Panc1 (cell line): Measurements from ENCODE around the gene SLC14A1. TPM values are rescaled to one million over a fixed set of nuclear protein-coding genes. Genes with fewer than 3 reads are reported as not detected.
A peak's percentile ranks its signal among the peaks of the same experiment; 100 is the strongest.

ENCODE experiments used
- ATAC-seq: fragments of 200-7000 bp; cut with Tn5 transposase; 2 replicates; pipeline ENCODE4 v1.9.1; 2020; ENCODE audit warnings: mild to moderate bottlenecking, moderate library complexity
- Bru-seq: library from RNA; stranded (reverse); fragments of 400-500 nt; gene quantifications from one replicate; lab custom pipeline; 2021; lab: Mats Ljungman, UMichigan
- BruChase-seq, 2 experiments: library from RNA; stranded (reverse); fragments of 400-500 nt; gene quantifications; one replicate each; lab custom pipeline; 2021; lab: Mats Ljungman, UMichigan
- BruUV-seq: library from RNA; stranded (reverse); fragments of 400-500 nt; replicated peaks from 2 replicates; lab custom pipeline; 2021; lab: Mats Ljungman, UMichigan
- CTCF ChIA-PET: fragments of 300-600 bp; sonication (Branson Sonifier 250); formaldehyde crosslinking; loops from one replicate; lab custom pipeline; 2022; ENCODE audit warnings: antibody characterized with exemption; lab: Charles Lee
- POLR2A ChIA-PET: fragments of 300-600 bp; sonication (Branson Sonifier 250); formaldehyde crosslinking; loops from one replicate; lab custom pipeline; 2022; ENCODE audit warnings: antibody characterized with exemption; lab: Charles Lee
- DNase-seq: peaks from one replicate; pipeline ENCODE4 v3.0.0-alpha.2; 2010; ENCODE audit warnings: low read depth, low spot score
- H3K27ac ChIP-seq: 2 replicates; pipeline ENCODE4 v1.5.1; 2011; ENCODE audit warnings: mild to moderate bottlenecking, low read length, inconsistent platforms
- H3K27me3 ChIP-seq: fragments of 200-500 bp; sonication (Bioruptor generic); 2 replicates; pipeline ENCODE4 v1.6.0; 2014; ENCODE audit warnings: low read length, inconsistent platforms; ENCODE audit not compliant: control insufficient read depth, insufficient read depth
- H3K36me3 ChIP-seq: fragments of 200-500 bp; sonication (Bioruptor generic); 2 replicates; pipeline ENCODE4 v1.5.1; 2014; ENCODE audit warnings: inconsistent platforms, mild to moderate bottlenecking, low read length, moderate library complexity; ENCODE audit not compliant: control insufficient read depth, insufficient read depth
- H3K4me1 ChIP-seq: 2 replicates; pipeline ENCODE4 v1.5.1; 2011; ENCODE audit warnings: inconsistent platforms, mild to moderate bottlenecking, low read length, moderate library complexity; ENCODE audit not compliant: control insufficient read depth, insufficient read depth
- H3K4me3 ChIP-seq, 2 experiments: 2 replicates each; pipeline ENCODE4 v1.5.1; 2011 to 2012; ENCODE audit warnings: low read depth in 2 of 2, low read length in 2 of 2, mild to moderate bottlenecking in 2 of 2, inconsistent platforms in 1 of 2, moderate library complexity in 1 of 2
- H3K9me3 ChIP-seq: fragments of 200-500 bp; sonication (Bioruptor generic); 2 replicates; pipeline ENCODE4 v1.5.1; 2014; ENCODE audit warnings: low read depth, mild to moderate bottlenecking, inconsistent platforms, low read length, moderate library complexity; ENCODE audit not compliant: control insufficient read depth, insufficient read depth
- CTCF ChIP-seq: fragments of 450-650 bp; IDR thresholded peaks from 2 replicates; pipeline ENCODE4 v1.5.1; 2017; ENCODE audit warnings: mild to moderate bottlenecking
- POLR2AphosphoS5 ChIP-seq: IDR thresholded peaks from 2 replicates; pipeline ENCODE4 v1.6.1; 2012; ENCODE audit warnings: mild to moderate bottlenecking, low read depth, low read length, moderate library complexity
- REST ChIP-seq, 2 experiments: IDR thresholded peaks; 2 replicates each; pipeline ENCODE4 v1.6.1; 2011 to 2012; ENCODE audit warnings: low read depth in 2 of 2, control low read depth in 1 of 2, low read length in 1 of 2, mild to moderate bottlenecking in 1 of 2, moderate library complexity in 1 of 2; ENCODE audit not compliant: insufficient read depth in 1 of 2
- SIN3A ChIP-seq: IDR thresholded peaks from 2 replicates; pipeline ENCODE4 v1.6.1; 2012; ENCODE audit warnings: low read depth, mild to moderate bottlenecking, low read length, moderate library complexity, borderline replicate concordance; ENCODE audit not compliant: insufficient read depth
- TCF7L2 ChIP-seq: IDR thresholded peaks from 2 replicates; pipeline ENCODE4 v1.6.1; 2011; ENCODE audit warnings: mild to moderate bottlenecking, low read depth, low read length, inconsistent platforms
- in situ Hi-C: cut with HindIII; loops from 2 replicates; pipeline ENCODE4 v1.10.0; 2016; ENCODE audit warnings: low sequenced_read_pairs, low pct_unique_long_range_greater_than_20kb
- intact Hi-C: fragments of 100-400 bp; cut with micrococcal nuclease; formaldehyde crosslinking; loops from one replicate; pipeline ENCODE4 v1.10.0; 2022; ENCODE audit not compliant: unreplicated experiment
- long read RNA-seq: library from polyadenylated mRNA; unstranded; transcript quantifications from one replicate; pipeline ENCODE4 v2.0.0, GENCODE V29; 2021; ENCODE audit not compliant: unreplicated experiment
- polyA plus RNA-seq: library from polyadenylated mRNA; unstranded; fragments of >200 nt; gene quantifications from one replicate; pipeline ENCODE4 v1.2.1, GENCODE V29; 2012; ENCODE audit warnings: missing spikeins; ENCODE audit not compliant: insufficient read length
- total RNA-seq: library from RNA; stranded (reverse); gene quantifications from one replicate; pipeline ENCODE4 v1.2.1, GENCODE V29; 2021; ENCODE audit not compliant: unreplicated experiment

Gene SLC14A1
- total RNA-seq (1.2 TPM), Bru-seq, nascent RNA (percentile 31 among the genes with signal in this experiment), BruChase-seq, experiment 1, labeled RNA remaining after a 2-hour chase (percentile 22 among the genes with signal in this experiment), BruChase-seq, experiment 2, labeled RNA remaining after a 6-hour chase (percentile 30 among the genes with signal in this experiment)
- 2.2 TPM for polyA plus RNA-seq
- long read RNA-seq, partial matches to known transcripts = 1 of 2 reads
- long read RNA-seq, other reads (novel, unspliced or antisense) = 0 of 2 reads

DNA sequence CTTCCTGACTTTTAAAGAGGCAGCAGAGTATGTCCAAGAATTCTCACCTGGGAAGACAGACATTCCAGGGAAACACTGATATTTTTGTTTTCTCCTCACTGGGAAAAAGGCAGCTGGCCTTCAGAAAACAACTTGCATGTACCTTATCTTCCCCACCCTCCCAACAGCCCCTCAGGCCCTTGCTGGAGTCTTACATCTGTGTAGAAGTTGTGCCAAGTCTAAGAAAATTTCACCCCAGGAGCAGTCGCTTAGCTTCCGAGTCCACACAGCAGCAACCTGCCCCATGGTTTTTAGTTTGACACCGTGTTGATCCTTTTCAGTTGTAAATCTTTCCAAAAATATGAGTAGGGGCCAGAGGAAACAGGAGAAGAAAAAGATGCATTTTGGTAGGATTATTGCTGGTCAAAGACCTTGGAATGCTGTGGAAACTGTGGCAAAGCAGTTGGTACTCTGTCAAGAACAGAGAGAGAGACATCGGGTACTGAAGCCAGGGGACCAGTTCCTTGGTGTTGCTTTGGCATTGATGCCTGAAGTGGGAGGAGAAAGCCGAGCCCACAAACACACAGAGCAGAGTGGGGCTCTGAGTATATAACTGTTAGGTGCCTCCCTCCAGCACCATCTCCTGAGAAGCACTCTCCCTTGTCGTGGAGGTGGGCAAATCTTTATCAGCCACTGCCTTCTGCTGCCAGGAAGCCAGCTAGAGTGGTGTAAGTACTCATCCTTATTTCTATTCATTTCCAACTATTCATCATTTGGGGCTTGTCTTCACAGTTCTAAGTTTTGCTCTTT is at the start of gene SLC14A1:
TSS of gene SLC14A1 (plus strand) at position 615 of the 789 bp plus-strand sequence. CDS start 6,140 bp downstream, outside the sequence.
- H3K27me3 ChIP-seq = no peaks in the 10 kb centered on the region
- ATAC-seq (no peak), DNase-seq (no peak)
- no TSS peak for BruUV-seq
- no peaks in the 10 kb centered on the region for H3K9me3 ChIP-seq
- no peaks in the 10 kb centered on the region for H3K36me3 ChIP-seq
- H3K4me1 ChIP-seq = no peaks in the 10 kb centered on the region
- no peak for TF ChIP-seq TCF7L2
- in situ Hi-C loops (no loop called here), intact Hi-C loops (loop anchor here (5.0 kb wide), 1 partner anchor 114 kb away; no protein-coding TSS in a partner anchor)
- CTCF ChIA-PET = interaction anchor here (1.8 to 2.5 kb wide), 2 partner anchors 116 to 156 kb away, joined by 5 to 12 read pairs; no protein-coding TSS in a partner anchor
- no peak within 1 kb of the TSS for H3K4me3 ChIP-seq
- POLR2A ChIA-PET = interaction anchor here (0.7 kb wide), 1 partner anchor 82 kb away, joined by 3 read pairs; no protein-coding TSS in a partner anchor
- H3K27ac ChIP-seq = 0 out of 2 replicates have a peak within 1 kb of the TSS, but pooled peaks have one; percentile 12

GRCh38 chr18:45677276-45677807 is 46.6 kb upstream of the SLC14A1 start:
- in situ Hi-C loops = no loop called here

More at GRCh38 chr18:45677276-45677807, 46.6 kb upstream of the SLC14A1 start:
- ChIA-PET CTCF (no interaction called here), POLR2A (interaction anchor here (0.7 kb wide), 1 partner anchor 581 kb away, joined by 3 read pairs; no protein-coding TSS in a partner anchor)
- BruUV-seq = no TSS peak
- no peaks in the 10 kb centered on the region; the same call in 1 of the 2 replicates for H3K27me3 ChIP-seq
- ATAC-seq (no peak), DNase-seq (no peak)
- intact Hi-C loops = no loop called here
- H3K36me3 ChIP-seq = no peaks in the 10 kb centered on the region
- H3K4me1 ChIP-seq = no peaks in the 10 kb centered on the region
- TF ChIP-seq POLR2AphosphoS5 (no peak), CTCF (no peak), REST (IDR thresholded peaks at IDR 0.05; ENCODE audit: insufficient read depth in 1 of 2, low read depth in 2 of 2, low read length in 1 of 2) (no peak), SIN3A (no peak), TCF7L2 (no peak)
- H3K9me3 ChIP-seq = no peaks in the 10 kb centered on the region
- no peak overlapping the region for H3K27ac ChIP-seq
- H3K4me3 ChIP-seq = no peak overlapping the region
